Neural crest cell (in vitro differentiated cells): Measurements from ENCODE around the gene LRRC72. TPM values are rescaled to one million over a fixed set of nuclear protein-coding genes. Genes with fewer than 3 reads are reported as not detected.

Source experiments
- DNase-seq: peaks from one replicate; pipeline ENCODE4 v3.0.0; 2021; ENCODE audit warnings: low read depth, mixed read lengths, low spot score
- H3K27ac Mint-ChIP-seq: one replicate; pipeline ENCODE4 v1.8.0; 2021; ENCODE audit warnings: mild to moderate bottlenecking, mixed read lengths; ENCODE audit not compliant: unreplicated experiment
- H3K27me3 Mint-ChIP-seq: 2 replicates; pipeline ENCODE4 v1.8.0; 2021; ENCODE audit warnings: low read depth, mild to moderate bottlenecking, mixed read lengths
- H3K36me3 Mint-ChIP-seq: 2 replicates; pipeline ENCODE4 v1.8.0; 2021; ENCODE audit warnings: low read depth, mild to moderate bottlenecking, mixed read lengths
- H3K4me1 Mint-ChIP-seq: 2 replicates; pipeline ENCODE4 v1.8.0; 2021; ENCODE audit warnings: mixed read lengths
- H3K4me3 Mint-ChIP-seq: one replicate; pipeline ENCODE4 v1.8.0; 2021; ENCODE audit warnings: mild to moderate bottlenecking, mixed read lengths
- H3K9me3 Mint-ChIP-seq: 2 replicates; pipeline ENCODE4 v1.8.0; 2021; ENCODE audit warnings: mixed read lengths
- CTCF ChIP-seq: fragments of 200-600 bp; sonication (generic); conservative IDR thresholded peaks from 2 replicates; pipeline ENCODE4 v1.5.0; 2021; ENCODE audit warnings: antibody characterized with exemption, mild to moderate bottlenecking
- total RNA-seq: library from RNA; stranded (reverse); gene quantifications from 2 replicates; pipeline ENCODE4 v1.2.1, GENCODE V29; 2021

The LRRC72 gene
- total RNA-seq, 1 donor from 2014 or later = not detected

DNA sequence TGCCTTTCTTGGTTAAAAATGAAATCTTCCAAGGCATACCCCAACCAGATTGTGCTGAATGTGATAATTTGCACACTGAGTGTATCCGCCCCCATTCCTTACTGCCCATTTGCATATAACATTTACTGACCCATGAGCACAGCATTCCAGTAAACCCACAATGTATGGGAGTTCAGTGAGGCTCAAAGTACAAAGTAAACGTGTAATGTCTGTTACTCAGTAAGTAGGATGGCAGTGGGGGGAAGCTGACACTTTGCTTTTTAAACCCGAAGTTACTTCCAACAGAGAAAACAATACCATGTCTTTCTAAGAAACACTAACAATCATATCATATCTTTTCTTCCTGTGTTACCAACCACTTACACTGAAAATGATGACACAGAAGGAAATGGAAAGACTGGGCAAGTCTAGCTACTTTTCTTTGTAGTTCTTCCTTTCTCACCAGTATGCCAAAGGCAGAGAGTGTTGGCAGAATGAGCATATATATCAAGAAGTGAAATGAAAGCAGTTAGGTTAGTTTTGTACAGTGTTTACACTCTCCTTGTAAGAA, 34.0 kb upstream of the LRRC72 start:
- Mint-ChIP-seq H3K36me3 (no peaks in the 10 kb centered on the region), H3K9me3 (no peaks in the 10 kb centered on the region), H3K27ac (no peak overlapping the region), H3K27me3 (no peaks in the 10 kb centered on the region), H3K4me3 (no peak overlapping the region), H3K4me1 (peaks cover 65% of the 10 kb centered on the region)
- no peak for DNase-seq
- no peak for TF ChIP-seq CTCF

GRCh38 chr7:16493266-16493665, 33.4 kb upstream of the LRRC72 start:
- DNase-seq = no peak
- H3K4me1 Mint-ChIP-seq = peaks cover 70% of the 10 kb centered on the region
- H3K4me3 Mint-ChIP-seq = no peak overlapping the region
- H3K27me3 Mint-ChIP-seq = no peaks in the 10 kb centered on the region
- no peaks in the 10 kb centered on the region for H3K36me3 Mint-ChIP-seq
- H3K9me3 Mint-ChIP-seq = no peaks in the 10 kb centered on the region
- no peak for TF ChIP-seq CTCF
- no peak overlapping the region for H3K27ac Mint-ChIP-seq

GRCh38 chr7:16494551-16494950, 32.1 kb upstream of the LRRC72 start:
- Mint-ChIP-seq H3K9me3 (no peaks in the 10 kb centered on the region), H3K4me3 (no peak overlapping the region), H3K4me1 (peaks cover 65% of the 10 kb centered on the region), H3K36me3 (no peaks in the 10 kb centered on the region), H3K27ac (no peak overlapping the region), H3K27me3 (no peaks in the 10 kb centered on the region)
- no peak for TF ChIP-seq CTCF
- no peak for DNase-seq

GRCh38 chr7:16494955-16495719, 31.5 kb upstream of the LRRC72 start:
- no peak for DNase-seq
- Mint-ChIP-seq H3K4me1 (peaks cover 59% of the 10 kb centered on the region), H3K9me3 (no peaks in the 10 kb centered on the region), H3K27ac (no peak overlapping the region), H3K36me3 (no peaks in the 10 kb centered on the region), H3K4me3 (no peak overlapping the region), H3K27me3 (no peaks in the 10 kb centered on the region)
- TF ChIP-seq CTCF = no peak

GRCh38 chr7:16498122-16498521, 28.5 kb upstream of the LRRC72 start:
- H3K27ac Mint-ChIP-seq = no peak overlapping the region
- DNase-seq = no peak
- no peaks in the 10 kb centered on the region for H3K9me3 Mint-ChIP-seq
- H3K4me3 Mint-ChIP-seq = no peak overlapping the region
- H3K4me1 Mint-ChIP-seq = peaks cover 35% of the 10 kb centered on the region
- TF ChIP-seq CTCF = no peak
- no peaks in the 10 kb centered on the region for H3K36me3 Mint-ChIP-seq
- H3K27me3 Mint-ChIP-seq = no peaks in the 10 kb centered on the region
